Natural killer cell (primary cell): ENCODE results near the gene CMC2. TPM values are rescaled to one million over a fixed set of nuclear protein-coding genes. Genes with fewer than 3 reads are reported as not detected.

Source experiments
- ATAC-seq, 3 donors: fragments of 150-1000 bp in 2 of 3; fragments of 200-7000 bp in 1 of 3; cut with Tn5 transposase; 1 replicate in 1 of 3; 2 replicates in 2 of 3; pipeline ENCODE4 v1.10.0; 2021; ENCODE audit warnings: mild to moderate bottlenecking in 2 of 3, moderate library complexity in 2 of 3
- DNase-seq, 2 donors: peaks; one replicate each; pipeline versions ENCODE4 v3.0.0 to v3.0.0-alpha.2; 2013 to 2021; ENCODE audit warnings: mixed read lengths in 1 of 2
- H3K27ac ChIP-seq: one replicate; pipeline ENCODE4 v1.5.1; 2013; ENCODE audit warnings: mild to moderate bottlenecking, low read length
- H3K27me3 ChIP-seq: one replicate; pipeline ENCODE4 v1.6.1; 2013; ENCODE audit warnings: low read length; ENCODE audit not compliant: control insufficient read depth, insufficient read depth
- H3K36me3 ChIP-seq: one replicate; pipeline ENCODE4 v1.6.1; 2013; ENCODE audit warnings: low read length; ENCODE audit not compliant: control insufficient read depth, insufficient read depth
- H3K4me1 ChIP-seq: one replicate; pipeline ENCODE4 v1.6.1; 2013; ENCODE audit warnings: low read length; ENCODE audit not compliant: control insufficient read depth, insufficient read depth
- H3K4me3 ChIP-seq: one replicate; pipeline ENCODE4 v1.5.1; 2013; ENCODE audit warnings: low read length
- H3K9me3 ChIP-seq: one replicate; pipeline ENCODE4 v1.6.1; 2013; ENCODE audit warnings: low read length; ENCODE audit not compliant: control insufficient read depth, insufficient read depth
- H3K27ac Mint-ChIP-seq, 2 donors: one replicate each; pipeline ENCODE4 v1.8.0; 2022; ENCODE audit warnings: mild to moderate bottlenecking in 2 of 2, mixed read lengths in 2 of 2, moderate library complexity in 1 of 2
- H3K27me3 Mint-ChIP-seq, 2 donors: one replicate each; pipeline ENCODE4 v1.8.0; 2022; ENCODE audit warnings: low read depth in 2 of 2, mixed read lengths in 2 of 2
- H3K36me3 Mint-ChIP-seq: one replicate; pipeline ENCODE4 v1.8.0; 2022; ENCODE audit warnings: mixed read lengths
- H3K4me1 Mint-ChIP-seq, 2 donors: one replicate each; pipeline ENCODE4 v1.8.0; 2022; ENCODE audit warnings: mixed read lengths in 2 of 2
- H3K4me3 Mint-ChIP-seq: one replicate; pipeline ENCODE4 v1.8.0; 2022; ENCODE audit warnings: mild to moderate bottlenecking, moderate library complexity, mixed read lengths
- H3K9me3 Mint-ChIP-seq, 2 donors: one replicate each; pipeline ENCODE4 v1.8.0; 2022; ENCODE audit warnings: mixed read lengths in 2 of 2
- WGBS: methylation state at CpG from one replicate; pipeline ENCODE4 v1.1.7; 2013; ENCODE audit warnings: missing lambda C conversion rate; ENCODE audit not compliant: insufficient coverage; 5-methylcytosine and 5-hydroxymethylcytosine counted together
- intact Hi-C: fragments of 100-400 bp; cut with micrococcal nuclease; formaldehyde crosslinking; loops from one replicate; pipeline ENCODE4 v1.14.2; 2022
- total RNA-seq, 4 donors: library from RNA; stranded (reverse); fragments of 120-200 nt in 1 of 4; gene quantifications; one replicate each; pipeline versions ENCODE4 v1.2.3 to v1.2.4, GENCODE V29; 2013 to 2022
- TF ChIP-seq, protein P1 (sequence below): fragments of 200-600 bp; IDR thresholded peaks from one replicate; pipeline ENCODE4 v1.8.0; 2022; ENCODE audit warnings: antibody characterized with exemption

Gene CMC2
- total RNA-seq, 3 donors from 2014 or later (not counting 1 experiment from before 2014, with no cell fraction given), result 52.3 to 63.5 (median 63.2) TPM

DNA sequence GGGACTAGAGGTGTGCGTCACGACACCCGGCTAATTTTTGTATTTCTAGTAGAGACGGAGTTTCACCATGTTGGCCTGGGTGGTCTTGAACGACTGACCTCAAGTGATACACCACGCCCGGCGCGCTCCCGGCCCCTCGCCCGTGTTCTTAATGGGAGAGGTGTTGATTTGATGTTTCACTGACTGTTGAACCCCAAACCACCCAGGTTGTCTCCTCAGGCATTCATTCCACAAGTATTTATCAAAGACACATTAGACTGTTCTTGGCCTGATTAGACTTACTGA lies 1.8 kb upstream of the CMC2 start:
- Mint-ChIP-seq H3K27me3 (no peaks in the 10 kb centered on the region), H3K36me3 (no peaks in the 10 kb centered on the region), H3K4me3 (peak overlapping the region; percentile 99), H3K27ac (peak overlapping the region; percentile 97 to 99), H3K9me3 (no peaks in the 10 kb centered on the region), H3K4me1 (peaks cover 27 to 34% of the 10 kb centered on the region in 2 donors)
- ATAC-seq (no peak), DNase-seq (peak in 1 of 2 donors; percentile 16)
- TF ChIP-seq, protein P1, sequence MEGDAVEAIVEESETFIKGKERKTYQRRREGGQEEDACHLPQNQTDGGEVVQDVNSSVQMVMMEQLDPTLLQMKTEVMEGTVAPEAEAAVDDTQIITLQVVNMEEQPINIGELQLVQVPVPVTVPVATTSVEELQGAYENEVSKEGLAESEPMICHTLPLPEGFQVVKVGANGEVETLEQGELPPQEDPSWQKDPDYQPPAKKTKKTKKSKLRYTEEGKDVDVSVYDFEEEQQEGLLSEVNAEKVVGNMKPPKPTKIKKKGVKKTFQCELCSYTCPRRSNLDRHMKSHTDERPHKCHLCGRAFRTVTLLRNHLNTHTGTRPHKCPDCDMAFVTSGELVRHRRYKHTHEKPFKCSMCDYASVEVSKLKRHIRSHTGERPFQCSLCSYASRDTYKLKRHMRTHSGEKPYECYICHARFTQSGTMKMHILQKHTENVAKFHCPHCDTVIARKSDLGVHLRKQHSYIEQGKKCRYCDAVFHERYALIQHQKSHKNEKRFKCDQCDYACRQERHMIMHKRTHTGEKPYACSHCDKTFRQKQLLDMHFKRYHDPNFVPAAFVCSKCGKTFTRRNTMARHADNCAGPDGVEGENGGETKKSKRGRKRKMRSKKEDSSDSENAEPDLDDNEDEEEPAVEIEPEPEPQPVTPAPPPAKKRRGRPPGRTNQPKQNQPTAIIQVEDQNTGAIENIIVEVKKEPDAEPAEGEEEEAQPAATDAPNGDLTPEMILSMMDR, result no peak
- H3K27me3 ChIP-seq, result no peaks in the 10 kb centered on the region
- peaks cover 32% of the 10 kb centered on the region for H3K4me1 ChIP-seq
- H3K9me3 ChIP-seq, result no peaks in the 10 kb centered on the region
- H3K36me3 ChIP-seq, result no peaks in the 10 kb centered on the region
- H3K4me3 ChIP-seq, result no peak overlapping the region
- peak overlapping the region; percentile 99 for H3K27ac ChIP-seq
- WGBS, result 99% methylated on average over 5 of the region's 12 CpGs
- intact Hi-C loops, result loop anchor here (5.0 kb wide), 1 partner anchor 89 kb away; the partner anchor contains the start of gene GCSH

GRCh38 chr16:81006211-81006812 lies 373 bp downstream of the CMC2 start:
- Mint-ChIP-seq H3K36me3 (no peaks in the 10 kb centered on the region), H3K4me1 (peaks cover 35 to 39% of the 10 kb centered on the region in 2 donors), H3K27ac (peak overlapping the region; percentile 97 to 99), H3K9me3 (no peaks in the 10 kb centered on the region), H3K4me3 (peak overlapping the region; percentile 99), H3K27me3 (no peaks in the 10 kb centered on the region)
- TF ChIP-seq, protein P1, result no peak
- intact Hi-C loops, result loop anchor here (5.0 kb wide), 1 partner anchor 91 kb away; the partner anchor contains the start of gene GCSH
- Histone ChIP-seq H3K36me3 (no peaks in the 10 kb centered on the region), H3K9me3 (no peaks in the 10 kb centered on the region), H3K4me1 (peaks cover 32% of the 10 kb centered on the region), H3K27me3 (no peaks in the 10 kb centered on the region), H3K27ac (peak overlapping the region; percentile 99), H3K4me3 (peak overlapping the region; percentile 74)
- 0% methylated on average over 50 of the region's 50 CpGs for WGBS
- peak; percentile 43 to 60 (median 43) for ATAC-seq
- peak in 1 of 2 donors; percentile 73 for DNase-seq

DNA sequence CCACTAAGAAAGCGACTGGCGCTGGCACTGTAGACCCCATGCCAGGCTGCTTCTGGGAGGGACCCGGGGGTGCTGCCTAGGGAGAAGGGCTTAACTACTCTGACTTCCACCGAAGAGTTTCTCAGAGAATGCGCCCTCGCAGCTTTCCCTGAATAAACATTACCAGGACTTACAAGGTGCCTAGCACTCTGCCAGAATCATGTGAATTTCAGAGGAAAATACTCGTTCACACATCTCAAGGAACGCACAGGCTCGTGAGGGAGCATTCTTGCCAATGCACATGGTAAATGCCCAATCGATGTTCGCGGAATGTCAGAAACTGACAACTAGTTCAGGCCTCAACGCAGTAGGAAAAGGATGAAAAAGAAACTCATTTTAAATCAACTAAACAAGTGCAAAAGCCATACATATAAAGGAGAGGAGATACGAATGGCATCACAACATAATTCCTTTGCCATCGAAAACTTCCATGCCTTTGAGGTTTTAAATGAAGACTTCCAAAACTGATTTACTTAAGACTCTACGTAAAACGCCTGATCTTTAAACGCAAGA lies 999 bp downstream of the CMC2 start:
- ATAC-seq (no peak), DNase-seq (peak in 1 of 2 donors; percentile 31)
- Histone ChIP-seq H3K27me3 (no peaks in the 10 kb centered on the region), H3K4me1 (peaks cover 32% of the 10 kb centered on the region), H3K36me3 (no peaks in the 10 kb centered on the region), H3K9me3 (no peaks in the 10 kb centered on the region), H3K27ac (peak overlapping the region; percentile 99), H3K4me3 (peak overlapping the region; percentile 74)
- no peaks in the 10 kb centered on the region for H3K27me3 Mint-ChIP-seq
- no peaks in the 10 kb centered on the region for H3K9me3 Mint-ChIP-seq
- 44% methylated on average over 16 of the region's 18 CpGs for WGBS
- H3K4me3 Mint-ChIP-seq, result peak overlapping the region; percentile 99
- peaks cover 35 to 45% of the 10 kb centered on the region in 2 donors for H3K4me1 Mint-ChIP-seq
- peak overlapping the region; percentile 97 to 99 for H3K27ac Mint-ChIP-seq
- intact Hi-C loops, result loop anchor here (5.0 kb wide), 1 partner anchor 92 kb away; the partner anchor contains the start of gene GCSH
- TF ChIP-seq, protein P1, result no peak
- H3K36me3 Mint-ChIP-seq, result no peaks in the 10 kb centered on the region
